ENCODE data around the gene RBM28.
"Not testable (repeated sequence)": the region's sequence is repeated elsewhere in the genome, so short reads cannot be mapped to it uniquely, and the experiment has no call there.

Gene RBM28

DNA sequence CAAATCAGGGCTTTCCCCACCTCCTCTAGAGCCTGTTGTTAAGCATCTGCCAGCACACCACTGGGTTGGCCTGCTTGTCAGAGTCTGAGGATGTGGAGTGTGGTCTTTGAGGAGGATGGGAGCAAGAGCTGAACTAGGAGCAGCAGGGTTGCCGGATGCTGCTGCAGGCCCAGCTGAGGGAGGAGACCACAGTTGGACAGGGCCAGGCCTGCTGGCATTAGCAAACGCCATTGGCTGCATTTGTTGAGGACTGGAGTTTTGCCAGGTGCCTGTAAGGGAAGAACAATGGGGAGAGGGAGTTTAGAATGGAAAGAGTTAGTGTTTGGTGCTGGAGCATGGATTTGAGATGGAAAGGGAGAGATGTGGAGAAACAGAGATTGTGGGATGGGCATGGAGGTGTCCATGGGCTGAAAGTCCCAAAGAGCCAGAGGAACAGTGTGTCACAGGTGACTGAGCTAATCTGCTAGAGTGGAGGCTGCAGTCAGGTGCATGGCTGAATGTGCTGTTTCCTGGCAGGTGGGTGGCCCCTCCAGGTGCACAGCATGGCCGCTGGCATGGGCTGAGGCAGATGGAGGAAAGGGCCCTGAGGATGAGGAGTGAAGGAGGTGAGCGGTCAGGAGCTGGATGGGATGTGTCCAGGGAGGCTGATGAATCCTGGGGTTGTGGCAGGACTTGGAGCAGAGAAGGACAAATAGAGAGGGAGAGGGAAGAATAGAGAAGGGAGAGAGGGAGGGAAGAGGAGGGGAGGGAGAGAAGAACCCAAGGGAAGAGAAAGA, 61.9 kb downstream of the RBM28 start:
- no peak for DNase-seq (ENCODE audit: low read depth)

GRCh38 chr7:128280451-128280850, 63.3 kb downstream of the RBM28 start:
- DNase-seq (ENCODE audit: low read depth) = not testable (repeated sequence)

DNA sequence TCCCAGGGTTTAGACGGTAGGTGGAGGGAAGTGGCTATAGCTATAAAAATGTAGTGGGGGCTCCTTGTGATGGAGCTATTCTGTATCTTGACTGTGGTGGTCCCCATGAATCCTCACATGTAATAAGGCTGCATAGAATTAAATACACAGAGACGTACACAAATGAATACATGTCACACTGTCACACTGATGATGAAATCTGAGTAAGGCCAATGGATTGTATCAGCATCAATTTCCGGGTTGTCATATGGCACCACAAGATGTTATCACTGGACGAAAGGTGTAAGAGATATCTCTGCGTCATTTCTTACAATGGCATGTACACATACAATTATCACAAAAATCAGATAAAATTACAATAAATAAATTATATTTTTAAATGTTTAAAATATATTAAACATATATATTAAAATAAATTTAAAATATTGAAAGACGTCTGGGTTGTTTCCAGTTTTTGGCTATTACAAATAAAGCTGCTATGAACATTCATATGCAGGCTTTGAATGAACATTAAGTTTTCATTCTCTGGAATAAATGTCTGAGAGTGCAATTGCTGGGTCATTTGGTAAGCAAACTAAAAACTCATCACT, 64.5 kb downstream of the RBM28 start:
- DNase-seq (ENCODE audit: low read depth) = no peak

GRCh38 chr7:128278366-128278765, 65.3 kb downstream of the RBM28 start:
- DNase-seq (ENCODE audit: low read depth) = no peak

DNA sequence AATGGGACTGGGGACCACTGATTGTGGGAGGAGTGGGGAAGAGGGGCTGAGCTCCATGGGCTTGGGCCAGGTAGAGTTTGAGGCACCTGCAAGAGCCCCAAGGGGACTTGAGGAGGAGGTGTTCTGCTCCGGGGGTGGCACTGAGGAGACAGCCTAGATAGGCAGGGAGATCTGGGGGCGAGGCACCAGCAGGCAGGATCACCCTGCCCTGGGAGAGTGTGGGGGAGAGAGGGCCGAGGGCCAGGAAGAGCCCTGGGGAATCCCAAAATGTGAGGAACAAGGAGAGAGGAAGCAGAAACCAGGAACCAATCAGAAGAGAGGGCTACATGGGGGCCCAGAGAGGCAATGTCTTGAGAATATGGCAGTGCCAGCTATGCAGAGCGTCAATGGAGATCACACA, 68.0 kb downstream of the RBM28 start:
- DNase-seq (ENCODE audit: low read depth) = no peak

DNA sequence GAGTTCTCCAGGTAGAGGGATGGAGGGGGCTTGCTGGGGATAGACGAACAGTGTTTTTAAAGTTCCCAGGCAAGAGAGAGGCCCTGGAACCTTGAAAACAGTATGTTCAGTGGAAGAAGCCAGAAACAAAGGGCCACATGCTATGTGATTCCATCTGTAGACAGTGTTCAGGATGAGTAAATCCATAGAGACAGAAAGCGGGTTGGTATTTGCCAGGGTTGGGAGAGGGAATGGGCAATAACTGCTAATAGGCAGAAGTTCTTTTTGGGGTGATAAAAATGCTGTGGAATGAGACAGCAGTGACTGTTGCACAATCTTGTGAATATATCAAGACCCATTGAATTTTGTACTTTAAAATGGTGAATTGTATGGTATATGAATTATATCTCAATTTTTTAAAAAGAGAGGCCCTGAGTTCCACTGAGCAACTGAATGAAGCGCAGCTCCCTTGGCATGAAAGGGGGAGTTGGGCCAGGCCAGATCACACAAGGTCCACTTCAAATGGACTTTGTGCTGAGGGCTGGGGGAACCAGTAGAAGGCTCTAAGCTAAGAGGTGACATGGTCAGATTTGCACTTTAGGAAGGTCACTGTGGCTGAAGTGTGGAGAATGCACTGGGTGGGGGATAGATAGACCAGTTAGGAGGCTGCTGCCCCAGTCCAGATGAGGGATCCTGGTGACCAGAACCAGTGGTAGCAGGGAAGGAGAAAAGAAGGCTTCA, 68.7 kb downstream of the RBM28 start:
- DNase-seq (ENCODE audit: low read depth) = no peak

- no peak for DNase-seq (ENCODE audit: low read depth)
Measured at GRCh38 chr7:128274246-128274883, 69.3 kb downstream of the RBM28 start.

GRCh38 chr7:128271942-128272481, 71.7 kb downstream of the RBM28 start:
- no peak for DNase-seq (ENCODE audit: low read depth)

DNA sequence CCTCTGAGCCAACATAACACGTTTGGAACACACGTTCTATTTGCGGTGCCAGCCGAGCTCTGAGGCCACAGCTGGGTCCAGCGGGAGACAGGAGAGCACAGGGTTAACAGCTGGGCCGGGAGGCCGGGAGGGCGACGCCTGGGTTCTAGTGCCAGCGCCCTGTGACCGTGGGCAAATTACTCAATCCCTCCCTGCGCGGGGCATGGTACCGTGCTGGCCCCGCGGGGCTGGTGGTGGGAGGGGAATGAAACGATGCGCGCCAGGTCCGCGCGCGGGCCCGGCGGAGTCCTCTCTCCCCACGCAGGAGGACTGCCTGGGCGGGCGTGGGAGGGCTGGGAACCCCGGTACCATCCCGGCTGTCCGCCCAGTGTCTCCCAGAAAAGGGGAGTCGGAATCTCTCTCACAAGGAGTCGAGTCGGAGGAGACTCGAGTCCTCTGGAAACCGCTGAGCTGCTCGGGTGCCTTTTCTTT, 72.2 kb downstream of the RBM28 start:
- DNase-seq (ENCODE audit: low read depth) = no peak

DNA sequence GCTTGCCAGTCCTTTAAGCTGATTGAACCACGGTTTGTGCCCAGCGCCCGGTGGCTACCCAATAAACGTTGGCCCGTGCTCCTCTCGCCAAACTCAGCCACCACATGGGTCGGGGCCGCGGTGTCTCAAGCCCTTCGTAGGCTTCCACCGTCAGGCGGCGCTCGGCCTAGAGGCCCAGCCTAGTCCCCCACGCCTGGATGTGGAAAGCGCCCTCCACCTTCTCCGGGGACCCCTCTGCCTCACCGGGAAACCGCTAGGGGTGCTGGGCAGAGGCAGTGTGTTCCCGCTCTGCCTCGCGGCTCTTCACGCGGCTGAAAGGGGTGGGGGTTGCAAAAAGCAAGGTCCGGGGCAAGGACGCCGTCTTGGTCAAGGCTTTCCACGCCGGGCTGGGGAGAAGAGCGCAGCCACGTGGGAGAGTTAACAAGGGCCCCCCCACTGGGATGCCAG, 72.9 kb downstream of the RBM28 start:
- no peak for DNase-seq (ENCODE audit: low read depth)

GRCh38 chr7:128268233-128268632, 75.5 kb downstream of the RBM28 start:
- no peak for DNase-seq (ENCODE audit: low read depth)

GRCh38 chr7:128267595-128267924, 76.1 kb downstream of the RBM28 start:
- no peak for DNase-seq (ENCODE audit: low read depth)

DNA sequence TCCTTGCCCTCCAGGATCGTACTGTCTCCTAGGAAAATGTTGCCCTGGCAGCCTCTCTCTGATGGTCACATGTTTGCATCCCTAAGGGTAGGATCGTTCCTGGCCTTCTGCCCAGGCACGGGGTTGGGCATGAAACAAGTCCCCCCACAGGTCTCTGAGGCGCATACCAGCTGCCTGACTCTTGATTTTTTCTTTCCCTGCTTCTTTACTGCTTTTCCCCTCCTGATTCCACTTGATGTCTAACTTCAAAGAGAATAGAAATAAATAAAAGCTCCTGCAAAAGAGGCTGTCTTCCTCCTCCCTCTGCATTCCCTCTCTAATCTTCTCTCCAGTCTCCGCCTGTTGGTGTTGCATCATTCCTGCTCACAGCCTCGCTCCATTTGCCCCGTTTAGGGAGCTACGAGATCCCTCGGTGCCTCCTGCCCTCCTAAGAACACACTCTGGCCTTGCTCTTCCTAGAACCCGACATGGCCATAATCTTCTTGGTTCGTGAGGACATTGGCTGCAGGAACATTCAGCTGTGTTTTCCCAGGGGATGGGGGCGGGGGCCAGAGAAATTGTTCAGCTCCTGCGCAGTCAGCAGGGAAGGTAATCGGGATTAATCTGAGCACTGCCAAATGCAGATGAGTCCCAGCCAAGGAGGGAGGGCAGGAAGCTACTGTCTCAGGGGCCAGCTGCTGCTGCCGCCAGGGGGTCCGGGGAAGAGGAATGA, 76.7 kb downstream of the RBM28 start:
- DNase-seq (ENCODE audit: low read depth) = no peak

- no peak for DNase-seq (ENCODE audit: low read depth)
Measured at GRCh38 chr7:128266529-128266882, 77.2 kb downstream of the RBM28 start.

GRCh38 chr7:128265906-128266300, 77.8 kb downstream of the RBM28 start:
- no peak for DNase-seq (ENCODE audit: low read depth)

- DNase-seq (ENCODE audit: low read depth) = no peak
Measured at GRCh38 chr7:128265156-128265905, 78.4 kb downstream of the RBM28 start.

GRCh38 chr7:128264477-128264876, 79.2 kb downstream of the RBM28 start:
- no peak for DNase-seq (ENCODE audit: low read depth)

GRCh38 chr7:128263420-128263819, 80.3 kb downstream of the RBM28 start:
- DNase-seq (ENCODE audit: low read depth) = no peak

- no peak for DNase-seq (ENCODE audit: low read depth)
Measured at GRCh38 chr7:128262273-128263028, 81.3 kb downstream of the RBM28 start.

DNA sequence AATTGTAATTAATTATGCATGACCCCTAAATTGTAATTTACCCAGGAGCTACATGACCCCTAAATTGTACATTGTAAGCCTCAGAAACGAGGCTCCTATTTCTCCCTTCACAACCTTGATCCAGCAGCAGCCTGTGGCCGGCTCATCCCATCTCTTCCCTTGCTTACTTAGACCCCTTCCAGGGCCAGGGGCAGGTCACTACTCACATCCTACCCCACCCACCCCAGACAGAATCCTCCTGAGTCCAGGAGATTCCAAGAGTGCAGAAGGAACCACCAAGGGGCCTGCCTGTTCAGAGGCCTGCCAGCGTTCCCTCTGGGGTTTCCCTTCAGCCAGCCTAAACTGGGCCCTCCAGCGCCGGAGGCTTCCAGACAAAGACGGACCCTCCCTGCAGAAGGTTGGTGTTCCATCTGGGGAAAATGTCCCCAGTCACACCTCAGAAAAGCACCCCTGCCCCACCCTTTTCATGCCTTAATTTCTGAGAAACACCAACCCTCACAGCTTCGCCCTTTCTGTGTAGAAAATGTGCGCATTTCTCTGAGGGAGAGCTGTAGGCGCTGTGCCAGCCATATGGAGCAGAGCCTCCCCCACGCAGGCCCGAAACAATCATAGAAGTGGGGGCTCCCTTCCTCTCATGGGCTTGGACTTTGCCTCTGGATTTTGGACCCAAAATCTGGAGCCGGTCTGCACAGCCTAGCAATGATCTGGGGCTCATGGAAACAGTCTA, 83.5 kb downstream of the RBM28 start:
- DNase-seq (ENCODE audit: low read depth) = no peak

Data from stimulated activated CD4-positive, alpha-beta T cell treated with anti-CD3 and anti-CD28 coated beads, Interleukin-2, amount 100 ng/mL, for 4 hours (primary cell).